HepG2 (cell line): Measurements from ENCODE around the gene ZNF217. TPM values are rescaled to one million over a fixed set of nuclear protein-coding genes. Genes with fewer than 3 reads are reported as not detected.

Experiments
- CBX1 ChIP-seq: IDR thresholded peaks from one replicate; pipeline ENCODE4 v1.6.1; 2016; ENCODE audit warnings: antibody characterized with exemption, low read depth
- ERF ChIP-seq: IDR thresholded peaks from 2 replicates; pipeline ENCODE4 v1.6.1; 2018; ENCODE audit warnings: missing biosample characterization, missing genetic modification reagents
- GLI4 ChIP-seq: sonication (generic); formaldehyde crosslinking; IDR thresholded peaks from 2 replicates; pipeline ENCODE4 v1.5.1; 2020; ENCODE audit warnings: missing genetic modification reagents, mild to moderate bottlenecking, moderate library complexity, borderline replicate concordance
- HOXA9 ChIP-seq: sonication (generic); formaldehyde crosslinking; IDR thresholded peaks from 2 replicates; pipeline ENCODE4 v1.8.1; 2022; ENCODE audit warnings: missing genetic modification reagents, mild to moderate bottlenecking, moderate library complexity, borderline replicate concordance
- MAF1 ChIP-seq: sonication (generic); formaldehyde crosslinking; IDR thresholded peaks from 2 replicates; pipeline ENCODE4 v1.5.0; 2020; ENCODE audit warnings: missing genetic modification reagents, borderline replicate concordance
- MIER3 ChIP-seq: IDR thresholded peaks from 2 replicates; pipeline ENCODE4 v1.6.1; 2016; ENCODE audit warnings: missing compliant biosample characterization, borderline replicate concordance
- NKX3-1 ChIP-seq: sonication (generic); formaldehyde crosslinking; IDR thresholded peaks from 2 replicates; pipeline ENCODE4 v1.5.0; 2020; ENCODE audit warnings: missing genetic modification reagents
- NR3C1 ChIP-seq: sonication (generic); formaldehyde crosslinking; IDR thresholded peaks from 2 replicates; pipeline ENCODE4 v1.4.0; 2020; ENCODE audit warnings: missing genetic modification reagents
- SIX1 ChIP-seq: sonication (generic); formaldehyde crosslinking; IDR thresholded peaks from 2 replicates; pipeline ENCODE4 v1.4.0; 2020; ENCODE audit warnings: missing genetic modification reagents, borderline replicate concordance
- SP4 ChIP-seq: sonication (generic); formaldehyde crosslinking; IDR thresholded peaks from 2 replicates; pipeline ENCODE4 v1.8.1; 2023; ENCODE audit warnings: mild to moderate bottlenecking, missing genetic modification reagents
- ZBTB21 ChIP-seq: sonication (generic); formaldehyde crosslinking; IDR thresholded peaks from 2 replicates; pipeline ENCODE4 v1.4.0; 2020; ENCODE audit warnings: missing genetic modification reagents
- ZNF510 ChIP-seq: sonication (generic); formaldehyde crosslinking; IDR thresholded peaks from 2 replicates; pipeline ENCODE4 v1.4.0; 2020; ENCODE audit warnings: low read depth, mild to moderate bottlenecking, missing genetic modification reagents
- ZNF644 ChIP-seq: IDR thresholded peaks from 2 replicates; pipeline ENCODE4 v1.6.1; 2016; ENCODE audit warnings: low read depth
- polyA plus RNA-seq, 8 experiments: library from polyadenylated mRNA; depleted of rRNA in 3 of 8; stranded (reverse) in 7 of 8; unstranded in 1 of 8; fragments of >200 nt; fragmentation: Illumina TruSeq in 4 of 8; extraction: Trizol in 4 of 8; gene quantifications; 2 replicates each; pipeline versions ENCODE4 v1.2.1 to v1.2.3, GENCODE V29; 2011 to 2016; ENCODE audit warnings: low read depth in 4 of 8, missing spikeins in 1 of 8, mixed read lengths in 1 of 8; ENCODE audit not compliant: insufficient read depth in 1 of 8
- total RNA-seq, 5 experiments: library from RNA; depleted of rRNA; stranded (reverse); fragments of >200 nt; fragmentation: Illumina TruSeq; extraction: Trizol; gene quantifications; 2 replicates each; pipeline ENCODE4 v1.2.3, GENCODE V29; 2016; ENCODE audit warnings: low read depth in 1 of 5
- TF ChIP-seq, protein P1 (sequence below): sonication (generic); formaldehyde crosslinking; IDR thresholded peaks from 2 replicates; pipeline ENCODE4 v1.5.1; 2020; ENCODE audit warnings: missing genetic modification reagents, mild to moderate bottlenecking, borderline replicate concordance
- TF ChIP-seq, protein P2 (sequence below): sonication (generic); formaldehyde crosslinking; IDR thresholded peaks from 2 replicates; pipeline ENCODE4 v1.8.1; 2023; ENCODE audit warnings: missing genetic modification reagents, mild to moderate bottlenecking, borderline replicate concordance
- TF ChIP-seq, protein P3 (sequence below): sonication (generic); formaldehyde crosslinking; conservative IDR thresholded peaks from 2 replicates; pipeline ENCODE4 v1.4.0; 2020; ENCODE audit warnings: mild to moderate bottlenecking, missing genetic modification reagents, moderate library complexity
- TF ChIP-seq, protein P4 (sequence below): sonication (generic); formaldehyde crosslinking; IDR thresholded peaks from 2 replicates; pipeline ENCODE4 v1.9.0; 2021; ENCODE audit warnings: missing genetic modification reagents, borderline replicate concordance

Gene ZNF217
- total and polyA plus RNA-seq, 2 of the 13 experiments (the other 11 are each of a cell fraction or from before 2014, with no cell fraction given), result 22.3 to 29.8 TPM

DNA sequence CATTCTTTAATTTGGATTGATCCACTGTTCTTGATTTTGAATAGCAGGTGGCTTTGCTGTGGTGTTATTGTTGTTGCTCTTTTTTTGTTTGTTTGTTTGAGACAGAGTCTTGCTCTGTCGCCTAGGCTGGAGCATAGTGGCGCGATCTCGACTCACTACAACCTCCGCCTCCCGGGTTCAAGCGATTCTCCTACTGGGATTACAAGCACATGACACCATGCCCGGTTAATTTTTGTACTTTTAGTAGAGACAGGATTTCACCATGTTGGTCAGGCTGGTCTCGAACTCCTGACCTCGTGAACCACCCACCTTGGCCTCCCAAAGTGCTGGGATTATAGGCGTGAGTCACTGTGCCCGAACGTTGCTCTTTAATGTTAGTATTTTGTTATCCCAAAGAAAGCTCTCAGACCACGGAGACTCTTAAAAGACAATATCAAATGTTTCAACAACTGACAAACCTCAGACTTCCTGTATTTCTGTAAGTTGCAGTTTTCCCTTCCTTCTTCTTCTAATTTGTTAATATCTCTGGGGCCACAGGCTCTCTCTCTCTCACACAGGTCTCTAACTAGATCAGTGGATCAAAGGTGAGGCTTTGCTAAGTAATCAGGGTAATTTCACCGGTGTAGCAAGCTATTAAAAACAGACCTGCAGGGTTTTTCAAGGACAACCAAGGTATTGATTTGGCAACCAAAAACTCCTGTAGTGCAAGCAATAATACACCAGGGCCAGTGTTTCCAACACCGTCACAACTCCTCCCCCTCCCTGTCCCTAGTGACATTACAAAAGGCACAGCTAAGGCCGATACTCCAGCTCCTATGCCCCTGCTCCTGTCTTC lies 48.8 kb upstream of the ZNF217 start (continued):
- TF ChIP-seq SP4 (CRISPR knock-in tag) (0 out of 2 replicates have a peak, but pooled peaks have one; percentile 61), GLI4 (CRISPR knock-in tag) (peak; percentile 48; the same call in 1 of the 2 replicates), NR3C1 (CRISPR knock-in tag) (no peak), SIX1 (peak; percentile 86), MAF1 (CRISPR knock-in tag) (no peak), CBX1 (no peak), ZNF510 (CRISPR knock-in tag) (peak; percentile 59; the same call in 1 of the 2 replicates), HOXA9 (CRISPR knock-in tag) (no peak; the same call in 1 of the 2 replicates), NKX3-1 (0 out of 2 replicates have a peak, but pooled peaks have one; percentile 23), ZBTB21 (CRISPR knock-in tag) (peak; percentile 74), ZNF644 (peak; percentile 52; the same call in 1 of the 2 replicates), MIER3 (CRISPR knock-in tag) (peak; percentile 2; the same call in 1 of the 2 replicates), ERF (CRISPR knock-in tag) (peak; percentile 84; the same call in 1 of the 2 replicates)
- TF ChIP-seq, protein P1, sequence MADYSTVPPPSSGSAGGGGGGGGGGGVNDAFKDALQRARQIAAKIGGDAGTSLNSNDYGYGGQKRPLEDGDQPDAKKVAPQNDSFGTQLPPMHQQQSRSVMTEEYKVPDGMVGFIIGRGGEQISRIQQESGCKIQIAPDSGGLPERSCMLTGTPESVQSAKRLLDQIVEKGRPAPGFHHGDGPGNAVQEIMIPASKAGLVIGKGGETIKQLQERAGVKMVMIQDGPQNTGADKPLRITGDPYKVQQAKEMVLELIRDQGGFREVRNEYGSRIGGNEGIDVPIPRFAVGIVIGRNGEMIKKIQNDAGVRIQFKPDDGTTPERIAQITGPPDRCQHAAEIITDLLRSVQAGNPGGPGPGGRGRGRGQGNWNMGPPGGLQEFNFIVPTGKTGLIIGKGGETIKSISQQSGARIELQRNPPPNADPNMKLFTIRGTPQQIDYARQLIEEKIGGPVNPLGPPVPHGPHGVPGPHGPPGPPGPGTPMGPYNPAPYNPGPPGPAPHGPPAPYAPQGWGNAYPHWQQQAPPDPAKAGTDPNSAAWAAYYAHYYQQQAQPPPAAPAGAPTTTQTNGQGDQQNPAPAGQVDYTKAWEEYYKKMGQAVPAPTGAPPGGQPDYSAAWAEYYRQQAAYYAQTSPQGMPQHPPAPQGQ (CRISPR knock-in tag), result no peak
- TF ChIP-seq, protein P2, sequence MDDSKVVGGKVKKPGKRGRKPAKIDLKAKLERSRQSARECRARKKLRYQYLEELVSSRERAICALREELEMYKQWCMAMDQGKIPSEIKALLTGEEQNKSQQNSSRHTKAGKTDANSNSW (CRISPR knock-in tag), result no peak
- TF ChIP-seq, protein P3, sequence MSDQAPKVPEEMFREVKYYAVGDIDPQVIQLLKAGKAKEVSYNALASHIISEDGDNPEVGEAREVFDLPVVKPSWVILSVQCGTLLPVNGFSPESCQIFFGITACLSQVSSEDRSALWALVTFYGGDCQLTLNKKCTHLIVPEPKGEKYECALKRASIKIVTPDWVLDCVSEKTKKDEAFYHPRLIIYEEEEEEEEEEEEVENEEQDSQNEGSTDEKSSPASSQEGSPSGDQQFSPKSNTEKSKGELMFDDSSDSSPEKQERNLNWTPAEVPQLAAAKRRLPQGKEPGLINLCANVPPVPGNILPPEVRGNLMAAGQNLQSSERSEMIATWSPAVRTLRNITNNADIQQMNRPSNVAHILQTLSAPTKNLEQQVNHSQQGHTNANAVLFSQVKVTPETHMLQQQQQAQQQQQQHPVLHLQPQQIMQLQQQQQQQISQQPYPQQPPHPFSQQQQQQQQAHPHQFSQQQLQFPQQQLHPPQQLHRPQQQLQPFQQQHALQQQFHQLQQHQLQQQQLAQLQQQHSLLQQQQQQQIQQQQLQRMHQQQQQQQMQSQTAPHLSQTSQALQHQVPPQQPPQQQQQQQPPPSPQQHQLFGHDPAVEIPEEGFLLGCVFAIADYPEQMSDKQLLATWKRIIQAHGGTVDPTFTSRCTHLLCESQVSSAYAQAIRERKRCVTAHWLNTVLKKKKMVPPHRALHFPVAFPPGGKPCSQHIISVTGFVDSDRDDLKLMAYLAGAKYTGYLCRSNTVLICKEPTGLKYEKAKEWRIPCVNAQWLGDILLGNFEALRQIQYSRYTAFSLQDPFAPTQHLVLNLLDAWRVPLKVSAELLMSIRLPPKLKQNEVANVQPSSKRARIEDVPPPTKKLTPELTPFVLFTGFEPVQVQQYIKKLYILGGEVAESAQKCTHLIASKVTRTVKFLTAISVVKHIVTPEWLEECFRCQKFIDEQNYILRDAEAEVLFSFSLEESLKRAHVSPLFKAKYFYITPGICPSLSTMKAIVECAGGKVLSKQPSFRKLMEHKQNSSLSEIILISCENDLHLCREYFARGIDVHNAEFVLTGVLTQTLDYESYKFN, result peak; percentile 98
- TF ChIP-seq, protein P4, sequence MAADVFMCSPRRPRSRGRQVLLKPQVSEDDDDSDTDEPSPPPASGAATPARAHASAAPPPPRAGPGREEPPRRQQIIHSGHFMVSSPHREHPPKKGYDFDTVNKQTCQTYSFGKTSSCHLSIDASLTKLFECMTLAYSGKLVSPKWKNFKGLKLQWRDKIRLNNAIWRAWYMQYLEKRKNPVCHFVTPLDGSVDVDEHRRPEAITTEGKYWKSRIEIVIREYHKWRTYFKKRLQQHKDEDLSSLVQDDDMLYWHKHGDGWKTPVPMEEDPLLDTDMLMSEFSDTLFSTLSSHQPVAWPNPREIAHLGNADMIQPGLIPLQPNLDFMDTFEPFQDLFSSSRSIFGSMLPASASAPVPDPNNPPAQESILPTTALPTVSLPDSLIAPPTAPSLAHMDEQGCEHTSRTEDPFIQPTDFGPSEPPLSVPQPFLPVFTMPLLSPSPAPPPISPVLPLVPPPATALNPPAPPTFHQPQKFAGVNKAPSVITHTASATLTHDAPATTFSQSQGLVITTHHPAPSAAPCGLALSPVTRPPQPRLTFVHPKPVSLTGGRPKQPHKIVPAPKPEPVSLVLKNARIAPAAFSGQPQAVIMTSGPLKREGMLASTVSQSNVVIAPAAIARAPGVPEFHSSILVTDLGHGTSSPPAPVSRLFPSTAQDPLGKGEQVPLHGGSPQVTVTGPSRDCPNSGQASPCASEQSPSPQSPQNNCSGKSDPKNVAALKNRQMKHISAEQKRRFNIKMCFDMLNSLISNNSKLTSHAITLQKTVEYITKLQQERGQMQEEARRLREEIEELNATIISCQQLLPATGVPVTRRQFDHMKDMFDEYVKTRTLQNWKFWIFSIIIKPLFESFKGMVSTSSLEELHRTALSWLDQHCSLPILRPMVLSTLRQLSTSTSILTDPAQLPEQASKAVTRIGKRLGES (CRISPR knock-in tag), result 0 out of 2 replicates have a peak, but pooled peaks have one; percentile 45
